HG02943 (cell line): Measurements from ENCODE around the gene ALOX5.

Experiments used
- ATAC-seq: cut with Tn5 transposase; IDR thresholded peaks from one replicate; pipeline ENCODE4 v1.9.1; 2021; ENCODE audit warnings: mild to moderate bottlenecking, low read depth, moderate library complexity; ENCODE audit not compliant: unreplicated experiment

Gene ALOX5

GRCh38 chr10:45440511-45441062, 66.6 kb downstream of the ALOX5 start:
- no peak for ATAC-seq

GRCh38 chr10:45441239-45442190, 67.5 kb downstream of the ALOX5 start:
- no peak for ATAC-seq

- no peak for ATAC-seq
Measured at GRCh38 chr10:45442251-45442650, 68.2 kb downstream of the ALOX5 start.

GRCh38 chr10:45442662-45443061, 68.6 kb downstream of the ALOX5 start:
- ATAC-seq: no peak

GRCh38 chr10:45443101-45444009, 69.3 kb downstream of the ALOX5 start:
- no peak for ATAC-seq

- no peak for ATAC-seq
Measured at GRCh38 chr10:45444022-45444421, 70.0 kb downstream of the ALOX5 start.

GRCh38 chr10:45444976-45445898, 71.2 kb downstream of the ALOX5 start:
- ATAC-seq: no peak

- ATAC-seq: no peak
Measured at GRCh38 chr10:45446858-45447257, 72.8 kb downstream of the ALOX5 start.

GRCh38 chr10:45447416-45447815, 73.4 kb downstream of the ALOX5 start:
- no peak for ATAC-seq

GRCh38 chr10:45450866-45451265, 76.8 kb downstream of the ALOX5 start:
- no peak for ATAC-seq

GRCh38 chr10:45451407-45451806, 77.4 kb downstream of the ALOX5 start:
- ATAC-seq: no peak

- no peak for ATAC-seq
Measured at GRCh38 chr10:45452268-45452667, 78.3 kb downstream of the ALOX5 start.

GRCh38 chr10:45452743-45453452, 78.9 kb downstream of the ALOX5 start:
- no peak for ATAC-seq

- no peak for ATAC-seq
Measured at GRCh38 chr10:45453639-45454255, 79.7 kb downstream of the ALOX5 start.

GRCh38 chr10:45454262-45454661, 80.2 kb downstream of the ALOX5 start:
- no peak for ATAC-seq

- no peak for ATAC-seq
Measured at GRCh38 chr10:45454859-45455258, 80.8 kb downstream of the ALOX5 start.

GRCh38 chr10:45456233-45456632, 82.2 kb downstream of the ALOX5 start:
- no peak for ATAC-seq

GRCh38 chr10:45456822-45457221, 82.8 kb downstream of the ALOX5 start:
- ATAC-seq: no peak

- ATAC-seq: no peak
Measured at GRCh38 chr10:45457487-45457886, 83.5 kb downstream of the ALOX5 start.
